Small intestine (tissue), 7 donors: ENCODE results near the gene DIP2B. TPM values are rescaled to one million over a fixed set of nuclear protein-coding genes. Genes with fewer than 3 reads are reported as not detected.

Source experiments
- DNase-seq, 2 donors: peaks; one replicate each; pipeline versions ENCODE4 v3.0.0 to v3.0.0-alpha.2; 2013
- FAIRE-seq: peaks from 2 replicates; lab custom pipeline; 2012; peaks lifted over from hg19 to GRCh38; lab: Jason Lieb, UNC
- H3K27ac ChIP-seq, 3 donors: one replicate each; pipeline ENCODE4 v1.5.1; 2013; ENCODE audit warnings: low read length in 2 of 3, mild to moderate bottlenecking in 2 of 3, control low read depth in 1 of 3, inconsistent platforms in 1 of 3, low read depth in 1 of 3, moderate library complexity in 1 of 3
- H3K27me3 ChIP-seq, 3 donors: one replicate each; pipeline ENCODE4 v1.6.1; 2013; ENCODE audit warnings: low read length in 3 of 3, inconsistent platforms in 1 of 3; ENCODE audit not compliant: control insufficient read depth in 3 of 3, insufficient read depth in 3 of 3
- H3K36me3 ChIP-seq, 3 donors: one replicate each; pipeline ENCODE4 v1.6.1; 2013; ENCODE audit warnings: low read length in 3 of 3, inconsistent platforms in 1 of 3, low read depth in 1 of 3, mild to moderate bottlenecking in 1 of 3, moderate library complexity in 1 of 3; ENCODE audit not compliant: control insufficient read depth in 3 of 3, insufficient read depth in 2 of 3
- H3K4me1 ChIP-seq, 3 donors: one replicate each; pipeline ENCODE4 v1.6.1; 2013; ENCODE audit warnings: low read length in 2 of 3, inconsistent platforms in 1 of 3, low read depth in 1 of 3, mild to moderate bottlenecking in 1 of 3, moderate library complexity in 1 of 3; ENCODE audit not compliant: control insufficient read depth in 3 of 3, insufficient read depth in 2 of 3
- H3K4me3 ChIP-seq, 3 donors: one replicate each; pipeline ENCODE4 v1.5.1; 2013; ENCODE audit warnings: low read length in 3 of 3, control low read depth in 1 of 3, inconsistent platforms in 1 of 3, low read depth in 1 of 3, mild to moderate bottlenecking in 1 of 3, moderate library complexity in 1 of 3
- H3K9me3 ChIP-seq, 2 donors: one replicate each; pipeline ENCODE4 v1.6.1; 2013; ENCODE audit warnings: low read depth in 1 of 2, low read length in 1 of 2; ENCODE audit not compliant: control insufficient read depth in 2 of 2, insufficient read depth in 1 of 2
- WGBS, 3 donors: extraction: QIAGEN DNeasy Blood & Tissue Kit; methylation state at CpG; one replicate each; pipeline ENCODE4 v1.1.7; 2013; 5-methylcytosine and 5-hydroxymethylcytosine counted together
- polyA plus RNA-seq, 4 donors: library from polyadenylated mRNA; stranded (reverse) in 3 of 4; unstranded in 1 of 4; fragments of 200-250 nt in 3 of 4; fragments of 120-200 nt in 1 of 4; gene quantifications; one replicate each; pipeline versions ENCODE4 v1.2.1 to v1.2.3, GENCODE V29; 2013
- donor health status: healthy with polysubstance abuse.
- donor health status: control.
- donor health status: control.
- donor health status: Bipolar disorder and iron deficiency.
- donor health status: healthy.

Gene DIP2B
- polyA plus RNA-seq, 4 donors, result 6.3 to 18.1 (median 6.9) TPM

DNA sequence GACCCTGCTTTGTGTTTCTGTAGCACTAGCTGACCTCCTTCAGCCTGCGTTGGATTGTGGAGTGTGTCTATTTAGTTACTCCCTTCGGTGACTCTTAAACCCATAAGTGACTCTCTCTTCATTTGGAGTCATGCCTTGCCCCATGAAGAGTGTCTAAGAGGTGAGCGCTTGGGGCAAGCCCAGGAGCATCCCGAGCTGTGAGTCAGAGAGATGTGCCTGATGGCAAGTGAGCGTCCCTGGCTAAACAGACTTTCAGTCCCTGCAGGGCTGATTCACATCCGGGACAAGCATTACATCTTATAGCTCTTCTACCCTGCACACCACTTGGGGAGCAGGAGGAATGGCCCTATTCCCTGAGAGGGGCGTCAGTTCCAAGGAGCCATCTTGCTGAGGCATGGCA, 234.8 kb downstream of the DIP2B start:
- Histone ChIP-seq H3K36me3 (peaks cover 14 to 69% (median 24%) of the 10 kb centered on the region in 3 donors), H3K9me3 (no peaks in the 10 kb centered on the region), H3K27ac (no peak overlapping the region), H3K27me3 (no peaks in the 10 kb centered on the region), H3K4me1 (no peaks in the 10 kb centered on the region), H3K4me3 (no peak overlapping the region)
- FAIRE-seq, result no peak
- WGBS, 3 donors, result 96 to 98% (median 97%) methylated on average over 7 of the region's 7 CpGs
- no peak for DNase-seq

DNA sequence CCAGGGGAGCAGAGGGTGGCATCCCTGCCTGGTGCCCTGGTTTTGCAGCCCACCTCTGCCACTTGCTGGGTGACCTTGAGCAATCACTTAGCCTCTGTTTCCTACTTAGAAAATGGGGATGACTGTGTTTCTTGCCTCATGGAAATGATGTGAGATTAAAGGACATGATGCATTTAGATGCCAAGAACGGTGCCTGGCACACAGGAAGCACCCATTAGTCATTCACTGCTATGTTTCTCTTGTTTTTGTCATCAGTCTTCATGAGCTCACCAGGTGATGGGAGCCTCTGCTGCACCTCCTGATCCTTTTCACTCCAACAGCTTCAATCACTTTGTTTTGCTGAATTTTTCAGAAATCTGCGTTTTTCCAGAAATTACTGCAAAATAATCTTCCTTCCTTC, 235.5 kb downstream of the DIP2B start:
- H3K4me3 ChIP-seq, result no peak overlapping the region
- DNase-seq (no peak), FAIRE-seq (no peak)
- H3K9me3 ChIP-seq, result no peaks in the 10 kb centered on the region
- no peak overlapping the region for H3K27ac ChIP-seq
- H3K36me3 ChIP-seq, result peaks cover 18 to 65% (median 25%) of the 10 kb centered on the region in 3 donors
- WGBS, 3 donors, result 81 to 96% (median 94%) methylated on average over 2 of the region's 2 CpGs
- no peaks in the 10 kb centered on the region for H3K27me3 ChIP-seq
- no peaks in the 10 kb centered on the region for H3K4me1 ChIP-seq

DNA sequence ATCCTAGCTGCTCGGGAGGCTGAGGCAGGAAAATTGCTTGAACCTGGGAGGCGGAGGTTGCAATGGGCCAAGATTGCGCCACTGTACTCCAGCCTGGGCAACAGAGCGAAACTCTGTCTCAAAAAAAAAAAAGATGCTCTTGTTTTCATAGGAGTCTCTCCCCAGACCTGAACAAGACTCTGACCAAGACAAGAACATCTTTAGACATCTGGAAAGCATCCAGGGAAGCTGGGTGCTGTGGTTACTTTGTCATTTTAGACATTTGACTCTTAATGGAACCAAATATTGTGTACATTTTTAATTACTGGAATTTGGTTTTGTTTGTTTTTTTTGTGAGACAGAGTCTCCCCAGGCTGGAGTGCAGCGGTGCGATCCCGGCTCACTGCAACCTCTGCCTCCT, 238.0 kb downstream of the DIP2B start:
- H3K4me1 ChIP-seq, result no peaks in the 10 kb centered on the region
- H3K36me3 ChIP-seq, result peaks cover 17 to 53% (median 28%) of the 10 kb centered on the region in 3 donors
- H3K27me3 ChIP-seq, result no peaks in the 10 kb centered on the region
- no peak overlapping the region for H3K27ac ChIP-seq
- no peaks in the 10 kb centered on the region for H3K9me3 ChIP-seq
- no peak overlapping the region for H3K4me3 ChIP-seq
- DNase-seq, result no peak
- 96% methylated on average over 7 of the region's 7 CpGs for WGBS, 3 donors
- no peak for FAIRE-seq

DNA sequence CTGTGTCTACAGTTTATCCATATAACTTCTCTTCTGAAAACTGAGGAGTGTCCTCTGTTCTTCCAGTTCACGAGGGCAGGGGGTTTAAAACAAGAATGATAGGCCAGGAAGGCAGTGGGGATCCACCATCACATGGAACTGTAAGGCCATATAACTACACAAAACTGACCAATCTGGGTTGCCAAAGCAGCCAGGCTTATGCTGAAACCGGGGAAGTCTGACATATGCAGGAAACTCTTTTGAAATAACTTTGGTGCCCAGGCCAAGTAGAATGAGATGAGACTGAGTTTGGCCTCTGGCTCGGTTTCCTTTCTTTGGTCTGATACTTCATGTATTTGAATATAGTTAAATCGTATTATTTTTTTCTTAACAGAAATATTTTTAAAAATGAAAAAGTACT, 241.1 kb downstream of the DIP2B start:
- WGBS, 3 donors, result 84 to 93% (median 89%) methylated on average over 4 of the region's 4 CpGs
- Histone ChIP-seq H3K9me3 (peaks cover 0 to 4% of the 10 kb centered on the region in 2 donors), H3K27ac (no peak overlapping the region), H3K4me3 (no peak overlapping the region), H3K27me3 (no peaks in the 10 kb centered on the region), H3K4me1 (no peaks in the 10 kb centered on the region), H3K36me3 (peaks cover 15 to 31% (median 24%) of the 10 kb centered on the region in 3 donors)
- no peak for FAIRE-seq
- DNase-seq, result no peak

GRCh38 chr12:50746431-50746830, 241.6 kb downstream of the DIP2B start:
- no peaks in the 10 kb centered on the region for H3K4me1 ChIP-seq
- H3K36me3 ChIP-seq, result peaks cover 15 to 28% (median 20%) of the 10 kb centered on the region in 3 donors
- H3K4me3 ChIP-seq, result no peak overlapping the region
- DNase-seq, result no peak
- peaks cover 0 to 4% of the 10 kb centered on the region in 2 donors for H3K9me3 ChIP-seq
- 91 to 99% (median 91%) methylated on average over 3 of the region's 3 CpGs for WGBS, 3 donors
- no peak for FAIRE-seq
- H3K27me3 ChIP-seq, result no peaks in the 10 kb centered on the region
- H3K27ac ChIP-seq, result no peak overlapping the region

- peaks cover 0 to 4% of the 10 kb centered on the region in 2 donors for H3K9me3 ChIP-seq
- WGBS, 3 donors, result 90 to 96% (median 93%) methylated on average over 1 of the region's 1 CpG
- FAIRE-seq (no peak), DNase-seq (peak in 1 of 2 donors; percentile 44)
- no peaks in the 10 kb centered on the region for H3K27me3 ChIP-seq
- H3K27ac ChIP-seq, result no peak overlapping the region
- H3K4me3 ChIP-seq, result no peak overlapping the region
- peaks cover 13 to 22% (median 14%) of the 10 kb centered on the region in 3 donors for H3K36me3 ChIP-seq
- H3K4me1 ChIP-seq, result no peaks in the 10 kb centered on the region
These were observed 243.0 kb downstream of the DIP2B start for GRCh38 chr12:50747817-50748216.

DNA sequence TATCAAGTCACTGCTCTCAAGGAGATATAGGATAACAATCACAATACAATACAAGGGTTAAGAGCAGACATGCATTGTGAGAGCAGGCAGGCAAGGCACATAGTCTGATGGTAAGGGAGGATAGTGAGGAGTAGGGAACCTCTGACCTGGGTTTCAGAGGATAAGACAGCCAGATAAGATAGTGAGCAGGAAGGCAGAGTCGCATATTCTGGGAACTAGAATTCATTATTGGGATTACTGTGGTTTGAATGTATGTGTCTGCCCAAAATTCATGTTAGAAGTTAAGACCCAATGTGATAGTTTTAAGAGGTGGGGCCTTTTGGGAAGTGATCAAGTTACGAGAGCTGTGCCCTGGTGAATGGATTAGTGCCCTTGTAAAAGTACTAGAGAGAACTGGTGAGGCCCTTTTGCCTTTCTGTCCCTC, 244.7 kb downstream of the DIP2B start:
- FAIRE-seq (no peak), DNase-seq (no peak)
- no peaks in the 10 kb centered on the region for H3K27me3 ChIP-seq
- no peak overlapping the region for H3K27ac ChIP-seq
- H3K4me1 ChIP-seq, result no peaks in the 10 kb centered on the region
- H3K36me3 ChIP-seq, result peaks cover 6 to 17% (median 11%) of the 10 kb centered on the region in 3 donors
- peaks cover 0 to 4% of the 10 kb centered on the region in 2 donors for H3K9me3 ChIP-seq
- no peak overlapping the region for H3K4me3 ChIP-seq
- WGBS, 3 donors, result 91 to 100% (median 93%) methylated on average over 2 of the region's 2 CpGs

DNA sequence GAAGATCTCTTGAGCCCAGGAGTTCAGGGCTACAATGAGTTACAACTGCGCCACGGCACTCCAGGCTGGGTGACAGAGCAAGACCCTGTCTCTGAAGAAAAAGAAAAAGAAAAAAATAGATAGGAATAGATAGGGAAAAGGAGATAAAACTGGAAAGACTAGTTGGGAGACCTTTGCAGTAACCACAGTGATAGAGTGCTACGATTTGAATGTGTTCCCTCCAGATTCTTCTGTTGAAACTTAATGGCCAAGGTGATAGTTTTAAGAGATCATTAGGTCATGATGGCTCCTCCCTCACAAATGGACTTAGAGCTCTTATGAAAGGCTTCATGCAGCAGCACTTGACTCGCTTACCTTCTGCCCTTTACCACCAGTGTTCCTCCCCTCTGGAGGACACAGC, 245.6 kb downstream of the DIP2B start:
- WGBS, 3 donors, result 87 to 95% (median 95%) methylated on average over 4 of the region's 4 CpGs
- no peak overlapping the region for H3K27ac ChIP-seq

More for the DNA sequence above, 245.6 kb downstream of the DIP2B start:
- FAIRE-seq, result no peak
- peak; percentile 13 to 38 for DNase-seq
- no peaks in the 10 kb centered on the region for H3K4me1 ChIP-seq
- no peak overlapping the region for H3K4me3 ChIP-seq
- H3K27me3 ChIP-seq, result no peaks in the 10 kb centered on the region
- peaks cover 0 to 15% (median 9%) of the 10 kb centered on the region in 3 donors for H3K36me3 ChIP-seq
- peaks cover 0 to 4% of the 10 kb centered on the region in 2 donors for H3K9me3 ChIP-seq
